ENCODE data around the gene TTC34.

The TTC34 gene

GRCh38 chr1:2828586-2829250 is 27.2 kb upstream of the TTC34 start:
- no peak for DNase-seq

DNA sequence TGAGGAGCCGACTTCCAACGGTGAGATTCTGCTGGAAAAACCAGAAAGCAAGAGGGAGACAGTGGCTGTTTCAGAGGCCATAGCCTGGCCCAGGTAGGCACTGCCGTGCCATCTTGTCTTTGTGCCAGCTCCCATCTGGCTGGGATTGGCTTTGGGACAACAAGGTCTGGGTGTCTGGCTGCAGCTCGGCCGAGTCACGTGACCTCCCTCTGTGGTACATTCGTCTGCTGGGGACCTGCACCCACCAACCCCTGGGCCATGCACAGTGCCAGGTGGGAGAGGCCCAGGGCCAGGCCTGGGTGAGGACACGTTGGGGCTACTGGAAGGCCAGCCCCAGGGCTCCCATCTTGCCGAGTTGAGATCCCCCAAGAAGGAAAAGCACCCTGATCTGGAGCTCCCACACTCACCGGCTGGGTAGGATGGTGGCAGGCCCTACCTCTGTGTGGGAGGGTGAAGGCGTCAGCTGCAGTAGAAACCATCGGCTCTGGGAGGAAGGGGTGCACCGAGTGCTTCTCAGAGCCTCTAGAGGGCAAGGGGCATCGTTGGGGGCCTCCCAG is 25.3 kb upstream of the TTC34 start:
- DNase-seq: no peak

DNA sequence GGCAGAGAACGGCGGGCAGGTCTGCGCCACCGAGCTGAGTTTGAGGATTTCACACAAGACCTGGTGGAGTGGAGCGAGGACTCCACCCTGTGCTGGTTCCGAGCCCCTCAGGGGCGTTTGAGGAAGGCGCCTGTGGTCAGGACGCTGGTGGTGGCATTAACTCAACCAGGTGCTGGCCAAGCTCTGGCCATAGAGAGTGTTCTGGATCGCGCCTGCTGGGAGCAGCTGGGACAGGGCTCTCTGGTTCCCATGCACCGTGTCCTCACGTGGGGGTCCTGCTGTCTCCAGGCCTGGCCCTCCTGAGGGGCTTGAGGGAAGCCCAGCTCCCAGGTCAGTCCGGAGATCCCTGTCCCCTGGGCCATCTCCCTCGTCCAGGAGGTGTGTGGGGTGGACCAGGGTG is 24.8 kb upstream of the TTC34 start:
- DNase-seq: no peak

DNA sequence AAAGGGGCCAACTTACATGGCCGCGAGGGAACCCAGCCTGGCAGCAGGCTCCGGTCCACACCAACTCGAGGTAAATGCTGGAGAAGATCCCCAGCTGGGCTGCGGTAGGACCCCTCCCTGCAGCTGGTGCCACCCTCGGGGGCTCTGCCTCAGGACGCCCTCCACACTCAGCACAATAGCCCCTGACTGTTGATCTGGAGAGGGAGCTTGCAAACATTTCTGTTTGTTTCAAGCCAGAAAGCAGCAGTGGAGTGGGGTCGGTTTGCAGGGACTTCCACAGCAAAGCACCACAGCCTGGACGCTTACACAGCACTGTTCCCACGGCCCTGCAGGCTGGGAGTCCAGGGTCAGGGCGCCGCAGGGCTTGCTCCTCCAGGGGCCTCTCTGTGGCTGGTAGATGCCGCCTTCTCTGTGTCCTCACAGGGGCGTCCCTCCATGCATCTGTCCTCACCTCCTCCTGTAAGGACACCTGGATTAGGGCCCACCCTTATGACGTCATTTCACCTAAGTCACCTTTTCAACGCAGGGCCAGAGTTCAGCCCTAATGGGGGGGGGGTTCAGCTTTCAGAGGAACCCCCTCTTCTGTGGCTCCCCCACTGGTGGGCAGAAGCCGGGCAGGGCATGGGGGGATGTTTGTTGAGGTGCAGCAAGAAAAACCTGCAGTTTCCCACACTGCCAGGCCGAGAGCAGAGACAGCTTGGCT is 24.1 kb upstream of the TTC34 start:
- no peak for DNase-seq

DNA sequence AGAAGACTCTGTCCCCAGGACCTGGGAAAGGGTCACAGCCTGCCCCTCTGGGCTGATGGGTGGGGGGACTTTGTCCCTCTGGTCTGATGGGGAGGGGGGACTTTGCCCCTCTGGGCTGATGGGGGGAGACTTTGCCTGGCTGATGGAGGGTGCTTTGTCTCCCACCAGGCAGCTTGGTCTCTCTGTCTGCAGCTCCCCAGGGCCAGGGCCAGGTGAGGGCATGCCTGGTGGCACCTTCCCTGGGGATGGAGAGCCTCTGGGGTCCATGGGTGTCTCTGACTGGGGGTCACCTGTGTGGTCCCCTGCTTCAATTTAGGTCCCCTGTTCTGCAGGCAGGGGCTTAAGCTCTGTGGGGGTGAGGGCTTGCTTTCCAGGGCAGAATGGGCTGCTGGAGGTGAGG is 23.5 kb upstream of the TTC34 start:
- no peak for DNase-seq

DNA sequence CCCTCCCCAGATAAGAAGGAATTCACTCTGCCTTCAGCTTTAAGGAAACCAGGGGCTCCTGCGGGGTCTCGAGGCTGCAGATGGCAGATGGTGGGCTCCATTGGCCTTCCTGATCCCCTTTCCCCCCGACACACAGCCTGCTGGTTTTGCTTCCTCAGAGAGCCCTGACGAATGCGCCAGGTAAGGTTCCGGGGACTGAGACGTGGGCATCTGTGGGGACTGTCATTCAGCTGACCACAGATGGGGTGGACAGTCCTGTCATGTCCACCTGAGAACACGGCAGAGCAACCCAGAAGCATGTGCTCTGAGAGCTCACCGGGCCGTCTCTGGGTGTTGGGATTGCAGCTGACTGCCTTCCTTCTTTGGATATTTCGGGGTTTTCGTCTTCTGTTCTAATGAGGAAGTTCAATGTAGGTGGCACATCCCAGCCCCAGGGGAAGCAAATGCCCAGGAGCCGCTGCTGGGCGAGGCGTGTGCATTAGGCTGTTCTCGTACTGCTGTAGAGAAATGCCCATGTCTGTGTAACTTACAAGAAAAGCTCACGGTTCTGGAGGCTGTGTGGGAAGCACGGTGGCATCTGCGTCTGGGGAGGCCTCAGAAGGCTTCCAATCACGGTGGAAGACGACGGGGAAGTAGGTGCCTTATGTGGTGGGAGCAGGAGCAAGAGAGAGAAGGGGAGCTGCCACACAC is 22.6 kb upstream of the TTC34 start:
- DNase-seq: no peak

DNA sequence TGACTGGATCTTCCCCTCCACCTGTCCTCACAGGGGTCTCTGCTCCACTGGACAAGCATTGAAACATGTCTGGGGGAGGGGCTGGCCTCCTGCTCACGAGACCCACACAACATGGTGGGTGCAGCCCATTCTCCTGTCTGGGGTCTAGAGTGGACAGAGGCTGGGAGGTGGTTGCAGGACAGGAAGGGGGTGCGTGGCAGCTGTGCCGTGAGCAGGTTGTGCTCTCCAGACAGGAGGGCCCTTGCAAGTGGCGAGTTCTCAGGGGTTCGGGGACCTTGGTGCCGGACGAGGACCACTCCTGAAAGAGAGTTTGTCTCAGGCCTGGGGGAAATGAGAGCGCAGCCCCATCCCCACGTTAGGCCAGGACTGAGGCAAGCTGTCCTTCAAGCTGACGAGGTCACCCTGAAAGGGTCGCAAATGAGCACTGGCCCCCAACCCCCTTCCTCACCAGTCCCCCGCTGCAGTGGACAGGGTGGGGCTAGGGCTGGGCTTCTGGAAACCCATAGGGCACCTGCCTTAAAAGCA is 21.2 kb upstream of the TTC34 start:
- DNase-seq: no peak

DNA sequence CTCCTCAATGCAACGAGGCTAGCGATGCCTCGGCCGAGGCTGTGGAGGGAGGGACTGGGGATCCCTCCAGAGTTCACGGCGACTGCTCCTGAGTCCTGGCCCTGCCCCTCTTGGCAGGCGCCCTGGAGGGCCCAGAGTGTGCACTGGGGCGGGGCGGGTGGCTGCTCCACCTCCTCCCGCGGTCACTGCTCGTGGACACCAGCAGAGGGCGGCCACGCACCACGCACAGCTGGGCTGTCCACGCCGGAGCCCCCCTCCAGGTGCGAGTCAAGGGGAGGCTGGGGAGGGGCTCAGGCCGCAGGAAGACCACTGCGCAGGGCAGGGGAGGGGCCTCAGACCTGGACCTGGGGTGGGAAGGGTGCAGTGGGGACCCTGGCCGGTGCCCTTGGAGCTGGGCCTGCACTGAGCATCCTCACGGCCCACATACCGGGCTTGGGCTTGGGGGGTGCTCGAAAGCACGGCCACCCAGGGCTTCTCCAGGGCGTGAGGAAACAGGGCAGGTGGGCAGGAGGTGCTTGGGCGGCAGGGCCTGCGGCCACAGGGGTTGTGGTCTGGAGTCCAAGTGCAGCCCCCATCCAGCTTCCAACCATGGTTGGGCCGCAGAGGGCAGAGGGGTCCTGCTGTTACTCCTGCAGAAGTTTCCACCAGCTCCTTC is 20.6 kb upstream of the TTC34 start:
- DNase-seq: no peak

- no peak for DNase-seq
These were observed 20.0 kb upstream of the TTC34 start for GRCh38 chr1:2821373-2821955.

DNA sequence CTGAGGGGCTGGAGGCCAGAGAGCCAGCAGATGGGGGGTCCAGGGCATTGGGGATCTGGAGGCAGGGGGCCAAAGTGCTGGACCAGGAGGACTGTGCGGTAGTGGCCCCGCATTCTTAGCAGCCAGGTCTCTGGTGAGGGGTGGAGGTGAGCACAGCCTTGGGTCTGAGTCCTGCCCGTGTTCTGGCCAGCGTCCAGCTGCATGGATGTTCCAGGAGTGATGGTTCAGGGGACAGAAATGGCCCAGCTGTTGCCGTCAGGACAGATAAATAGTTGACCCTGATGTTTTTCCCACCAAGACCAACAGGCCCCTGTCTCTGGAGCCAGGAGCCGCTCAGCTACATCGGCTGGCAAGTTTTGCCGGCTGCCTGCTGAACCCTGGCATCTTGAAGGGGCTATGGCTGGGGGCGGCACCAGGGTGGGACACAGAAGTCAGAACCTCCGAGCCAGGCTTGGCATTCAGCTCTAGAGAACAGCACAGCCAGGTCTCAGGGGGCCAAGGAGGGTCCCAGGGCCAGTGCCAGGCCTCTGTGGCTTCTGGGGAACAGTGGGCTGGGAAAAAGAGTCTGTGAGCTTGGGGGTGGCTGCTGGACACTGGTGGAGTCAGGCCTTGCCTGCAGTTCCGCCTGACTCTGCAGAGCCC is 19.4 kb upstream of the TTC34 start:
- DNase-seq: no peak

- no peak for DNase-seq
These were observed 18.6 kb upstream of the TTC34 start for GRCh38 chr1:2819831-2820730.

GRCh38 chr1:2819429-2819828 is 17.9 kb upstream of the TTC34 start:
- DNase-seq: no peak

GRCh38 chr1:2817784-2818564 is 16.5 kb upstream of the TTC34 start:
- no peak for DNase-seq

DNA sequence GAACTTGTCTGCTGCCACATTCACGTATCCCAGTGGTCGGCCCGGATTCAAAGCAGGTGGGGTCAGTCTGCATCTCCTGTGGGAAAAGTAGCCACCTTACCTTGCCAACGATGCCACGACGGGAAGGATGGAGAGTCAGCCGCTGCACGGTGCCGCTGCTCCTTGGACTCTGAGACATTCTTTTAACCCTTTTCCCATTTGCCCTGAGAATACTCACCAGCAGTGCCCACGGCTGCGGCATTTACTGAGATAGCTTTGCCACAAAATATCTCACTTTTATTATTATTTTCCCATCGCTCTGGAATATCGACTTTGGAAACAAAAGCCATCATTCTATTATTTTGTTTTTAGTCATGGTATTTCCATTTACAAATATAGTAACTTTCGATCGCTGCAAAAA is 15.3 kb upstream of the TTC34 start:
- no peak for DNase-seq

- DNase-seq: no peak
These were observed 14.1 kb upstream of the TTC34 start for GRCh38 chr1:2815551-2815950.

- no peak for DNase-seq
These were observed 13.1 kb upstream of the TTC34 start for GRCh38 chr1:2814511-2815075.

DNA sequence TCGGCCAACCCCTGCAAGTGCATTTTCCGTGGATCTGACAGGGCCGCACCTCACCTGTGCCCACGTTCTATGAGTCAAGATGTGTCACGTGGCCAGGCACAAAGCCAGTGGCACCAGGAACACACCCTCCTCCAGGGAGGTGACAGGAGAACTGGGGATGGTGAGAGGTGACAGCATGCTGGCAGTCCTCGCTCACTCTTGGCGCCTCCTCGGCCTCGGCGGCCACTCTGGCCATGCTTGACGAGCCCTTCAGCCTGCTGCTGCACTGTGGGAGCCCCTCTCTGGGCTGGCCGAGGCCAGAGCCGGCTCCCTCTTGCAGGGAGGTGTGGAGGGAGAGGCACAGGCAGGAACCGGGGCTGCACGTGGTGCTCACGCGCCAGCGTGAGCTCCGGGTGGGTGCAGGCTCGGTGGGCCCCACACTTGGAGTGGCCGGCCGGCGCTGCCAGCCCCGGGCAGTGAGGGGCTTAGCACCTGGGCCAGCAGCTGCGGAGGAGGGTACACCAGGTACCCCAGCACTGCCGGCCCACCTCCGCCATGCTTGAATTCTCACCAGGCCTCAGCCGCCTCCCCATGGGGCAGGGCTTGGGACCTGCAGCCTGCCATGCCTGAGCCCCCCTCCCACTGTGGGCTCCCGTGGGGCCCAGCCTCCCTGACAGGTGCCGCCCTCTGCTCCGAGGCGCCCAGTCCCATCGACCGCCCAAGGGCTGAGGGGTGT is 11.6 kb upstream of the TTC34 start:
- no peak for DNase-seq

DNA sequence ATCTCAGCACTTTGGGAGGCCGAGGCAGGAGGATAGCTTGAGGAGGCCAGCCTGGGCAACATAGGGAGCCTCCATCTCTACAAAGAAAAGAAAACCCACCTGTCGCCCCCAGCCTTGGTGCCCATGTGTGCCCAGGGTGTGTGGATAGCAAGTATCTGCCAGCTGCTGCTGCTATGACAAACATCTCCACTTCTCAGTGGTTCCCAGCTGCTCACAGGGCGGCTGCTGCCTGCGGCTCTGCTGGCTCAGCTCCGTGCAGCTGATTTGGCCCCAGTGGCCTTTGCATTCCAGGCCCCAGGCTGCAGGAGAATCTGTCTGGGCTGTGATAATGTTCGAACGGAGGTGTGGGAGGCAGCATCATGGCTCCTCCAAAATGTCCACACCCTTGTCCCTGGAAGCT is 10.6 kb upstream of the TTC34 start:
- no peak for DNase-seq

DNA sequence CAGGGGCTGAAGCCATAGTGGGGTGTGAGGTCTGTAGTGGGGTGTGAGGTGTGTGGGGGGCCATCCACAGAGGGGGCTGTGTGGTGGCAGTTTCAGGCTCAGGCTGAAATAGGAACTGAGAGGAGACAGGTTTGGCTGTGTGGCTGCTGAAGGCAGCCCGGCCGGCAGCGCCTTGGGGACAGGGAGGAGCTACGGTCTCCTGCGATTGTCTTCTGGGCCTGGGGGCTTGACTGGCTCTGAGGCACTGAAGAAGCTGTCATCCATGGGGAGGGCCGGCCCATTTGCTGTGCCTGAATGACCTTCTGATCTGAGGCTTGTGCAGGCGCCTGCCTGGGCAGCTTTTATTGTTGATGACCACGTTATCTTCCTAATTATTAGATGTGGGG is 10.0 kb upstream of the TTC34 start:
- no peak for DNase-seq

Data from SHP77 (cell line).